CD4-positive, alpha-beta T cell treated with Interleukin-21 for 1 hour (primary cell): ENCODE results near the gene WDR81.
A peak's percentile ranks its signal among the peaks of the same experiment; 100 is the strongest.
"Not testable (repeated sequence)": the region's sequence is repeated elsewhere in the genome, so short reads cannot be mapped to it uniquely, and the experiment has no call there.

Experiments
- DNase-seq: peaks from one replicate; pipeline ENCODE4 v3.0.0-alpha.2; 2020

Gene WDR81

DNA sequence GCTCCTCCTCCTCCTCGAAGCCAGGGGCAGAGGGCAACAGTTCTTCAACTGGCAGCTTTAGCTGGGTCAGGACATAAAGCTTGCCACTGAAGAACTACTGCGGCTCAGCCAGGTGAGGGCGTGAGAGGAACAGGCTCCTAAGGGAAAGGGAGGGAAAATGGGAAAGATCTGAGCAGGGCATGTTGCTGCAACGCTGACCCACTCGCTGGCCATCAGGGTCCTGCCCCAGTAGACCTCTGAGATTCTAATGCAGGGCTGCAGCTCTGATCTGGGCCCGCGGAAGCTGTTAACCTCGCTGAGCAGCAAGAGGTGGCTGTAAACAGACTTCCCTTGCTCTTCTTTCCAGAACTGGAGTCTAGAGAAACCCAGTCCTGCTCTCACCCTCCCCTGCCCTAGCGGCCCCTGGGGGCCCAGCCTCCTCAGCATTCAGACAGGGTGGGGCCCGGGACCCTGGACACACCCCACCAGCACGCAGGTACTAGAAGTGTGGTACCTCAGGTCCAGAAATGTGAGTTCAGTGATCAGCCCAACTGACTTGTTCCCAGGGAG lies 10.6 kb upstream of the WDR81 start:
- DNase-seq = no peak

DNA sequence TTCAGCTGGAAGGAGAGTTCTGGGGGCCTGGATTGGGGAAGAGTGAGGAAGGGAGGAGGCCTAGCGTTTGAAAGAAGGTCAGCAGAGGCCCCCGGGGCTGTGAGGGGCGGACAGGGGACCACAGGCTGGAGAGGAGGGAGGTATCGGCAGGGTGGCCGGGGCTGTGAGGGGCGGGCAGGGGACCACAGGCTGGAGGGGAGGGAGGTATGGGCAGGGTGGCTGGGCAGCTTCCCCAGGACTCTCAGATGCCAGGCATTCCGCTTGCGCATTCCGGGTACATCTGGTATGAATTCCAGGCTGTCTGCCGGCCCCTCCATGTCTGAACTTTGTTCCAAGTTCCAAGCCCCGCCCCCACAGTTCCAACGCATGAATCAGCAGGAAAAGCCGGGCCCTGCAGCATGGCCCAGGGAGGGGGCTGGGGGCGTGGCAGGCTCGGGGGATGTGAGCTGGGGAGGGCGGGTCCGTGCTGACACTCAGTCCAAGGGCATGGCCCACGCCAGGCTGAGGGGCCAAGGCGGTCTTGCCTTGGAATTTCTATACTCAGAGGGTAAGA lies 10.0 kb upstream of the WDR81 start:
- DNase-seq = peak; percentile 18

DNA sequence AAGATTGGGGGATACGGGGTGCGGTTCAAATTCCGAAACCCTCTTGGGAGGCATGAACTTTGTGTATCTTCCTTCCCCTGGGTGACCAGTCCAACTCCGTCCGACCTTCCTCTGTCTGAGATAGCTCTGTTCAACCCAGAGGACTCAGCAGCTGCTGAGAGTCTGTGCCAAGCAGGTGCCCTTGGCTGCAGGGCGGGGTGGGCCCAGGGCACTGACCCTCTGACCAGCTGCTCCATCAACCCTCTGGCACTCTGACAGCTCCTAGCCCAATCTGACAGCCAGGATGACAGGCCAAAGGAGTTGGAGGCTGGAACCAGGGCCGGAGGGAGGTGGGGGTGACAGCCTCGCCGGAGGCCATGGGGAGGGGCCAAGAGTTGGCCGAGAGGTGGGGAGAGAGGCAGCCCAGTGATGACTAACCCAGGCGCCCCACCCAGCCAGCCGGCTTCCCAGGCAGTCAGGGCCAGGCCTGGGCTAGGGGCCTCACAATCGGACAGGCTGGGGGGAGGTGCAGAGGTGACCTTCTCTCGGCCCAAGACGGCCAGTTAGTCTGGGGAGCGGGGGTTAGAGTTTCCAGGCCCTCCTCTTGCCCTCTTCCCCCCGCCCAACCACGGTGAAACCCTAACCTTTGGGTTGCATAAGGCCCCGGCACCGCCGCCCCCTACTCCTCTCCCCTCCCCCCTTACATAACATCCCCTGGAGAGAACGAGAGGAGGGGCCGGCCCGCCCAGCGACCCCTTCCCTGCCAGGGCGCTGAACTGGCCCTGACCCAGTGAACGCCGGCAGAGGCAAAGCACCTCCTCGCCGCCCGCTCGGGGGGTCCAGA lies 9.3 kb upstream of the WDR81 start:
- DNase-seq = peak; percentile 52

DNA sequence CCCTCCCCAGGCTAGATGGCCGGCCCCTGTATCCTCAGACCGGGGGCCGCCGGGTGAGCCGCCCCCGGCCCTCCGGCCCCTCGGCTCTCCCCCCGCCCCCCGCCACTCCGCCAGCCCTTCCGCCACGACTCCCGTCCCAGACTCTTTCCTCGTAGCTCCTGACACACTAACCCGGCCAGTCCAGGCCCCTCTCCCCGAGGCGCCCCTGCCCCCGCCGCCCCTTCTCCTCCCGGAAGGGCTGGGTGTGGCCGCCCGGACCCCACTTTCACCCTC lies 8.8 kb upstream of the WDR81 start:
- DNase-seq = no peak

DNA sequence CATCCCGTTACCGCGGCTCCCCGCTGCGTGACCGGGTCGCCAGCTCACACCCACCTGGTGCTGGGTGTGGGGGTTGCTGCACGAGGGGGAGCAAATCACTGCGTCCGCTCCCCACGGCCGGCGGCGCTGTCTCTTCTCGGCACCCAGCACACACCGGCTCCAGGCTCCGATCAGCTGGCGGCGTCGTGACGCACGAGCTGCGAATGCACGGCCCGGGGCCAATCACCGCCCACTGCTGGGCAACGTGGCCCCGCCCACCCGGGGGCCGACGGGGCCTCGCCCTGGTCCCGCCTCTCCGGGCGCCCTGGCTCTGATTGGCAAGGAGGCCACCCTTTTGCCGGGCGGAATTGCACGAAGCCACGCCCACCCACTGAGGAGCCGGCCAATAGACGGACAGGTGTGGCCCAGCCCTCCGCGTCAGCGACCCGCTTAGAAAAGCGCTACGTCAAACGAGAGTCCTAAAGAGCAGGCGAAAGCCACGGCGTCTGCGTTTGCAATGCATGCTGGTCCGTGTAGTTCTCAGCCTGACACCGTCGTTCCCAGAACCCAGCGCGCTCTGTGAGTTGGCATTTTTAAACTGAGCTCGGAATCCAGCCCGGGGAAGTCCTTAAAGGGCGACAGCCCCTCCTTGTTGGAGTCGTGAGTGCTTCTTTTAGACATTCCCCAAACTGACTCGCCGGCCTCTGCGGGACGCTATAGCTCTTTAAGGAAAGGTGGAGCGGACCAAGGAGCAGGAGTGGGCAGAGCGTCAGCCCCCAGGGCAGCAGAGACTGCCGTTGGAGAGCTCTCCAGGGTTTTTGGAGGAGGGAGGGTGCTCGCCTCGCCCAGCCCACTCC lies 8.2 kb upstream of the WDR81 start:
- DNase-seq = peak; percentile 100

DNA sequence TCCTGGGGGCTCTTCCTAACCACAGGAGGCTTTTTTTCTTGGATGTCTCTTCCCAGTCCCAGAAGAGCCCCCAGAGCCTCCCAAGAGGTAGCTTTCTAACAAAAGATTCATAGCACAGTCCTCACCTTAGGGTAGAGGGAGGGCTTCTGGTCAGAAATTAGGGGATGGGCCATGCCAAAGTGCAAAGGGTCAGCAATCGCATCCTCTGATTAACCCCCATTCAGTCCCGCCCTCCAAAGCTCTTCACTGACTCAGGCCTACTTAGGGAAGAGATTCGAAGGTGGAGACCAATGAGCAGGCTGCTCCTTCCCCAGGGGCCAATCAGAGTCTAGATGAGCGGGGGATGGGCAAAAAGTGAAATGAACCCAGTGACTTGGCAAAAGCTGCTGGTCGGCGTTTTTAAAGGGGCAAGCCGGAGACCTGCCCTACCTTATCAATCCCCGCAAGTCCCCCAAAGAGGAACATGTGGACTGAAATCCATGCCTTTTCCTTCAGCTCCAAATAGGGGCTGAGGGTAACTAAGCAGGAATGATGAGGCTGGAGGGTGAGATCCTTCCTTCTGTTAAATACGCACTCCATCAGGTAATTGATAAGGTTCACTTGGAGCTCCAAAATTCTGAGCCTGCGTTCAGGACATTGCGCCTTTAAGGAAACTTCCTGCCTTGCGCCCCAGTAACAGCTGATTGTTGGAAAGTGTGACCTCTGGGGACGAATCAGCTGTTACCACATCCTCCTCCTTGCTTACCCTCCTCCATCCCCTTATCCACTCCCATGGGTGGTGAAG lies 7.4 kb upstream of the WDR81 start:
- peak; percentile 91 for DNase-seq

DNA sequence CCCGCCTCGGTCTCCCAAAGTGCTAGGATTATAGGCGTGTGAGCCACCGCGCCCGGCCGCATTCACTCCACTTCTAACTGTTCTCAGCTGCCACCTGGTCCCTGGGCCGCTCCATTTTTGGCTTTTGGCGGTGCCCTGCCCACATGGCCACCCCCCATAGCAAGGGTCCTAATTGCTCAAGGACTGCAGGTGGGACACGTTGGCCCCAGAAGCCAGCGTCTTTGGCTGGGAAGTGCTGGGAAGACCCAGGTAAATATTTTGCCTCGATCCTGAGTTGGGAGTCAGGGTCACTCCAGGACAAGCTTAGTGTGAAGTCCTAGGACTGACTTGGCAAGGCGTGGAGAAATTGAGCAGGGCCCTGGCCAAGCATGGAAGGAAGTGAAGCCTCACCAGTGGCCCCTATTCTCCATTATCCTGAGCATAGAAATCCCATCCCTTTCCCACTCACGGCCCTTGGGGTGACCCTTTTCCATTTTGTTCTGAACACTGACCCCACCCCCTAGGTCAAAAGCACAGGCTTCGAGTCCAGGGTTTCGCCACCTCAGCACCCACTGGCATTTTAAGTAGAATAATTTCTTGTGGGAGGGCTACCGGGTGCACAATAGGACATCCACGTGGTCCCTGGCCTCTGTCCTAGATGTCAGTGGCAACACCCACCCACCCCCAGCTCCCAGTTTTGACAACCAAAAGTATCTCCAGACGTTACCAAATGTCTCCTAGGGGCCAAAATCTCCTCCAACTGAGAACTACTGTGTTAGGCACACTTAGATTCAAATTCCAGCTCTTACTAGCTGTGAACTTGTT lies 5.9 kb upstream of the WDR81 start:
- DNase-seq = no peak

DNA sequence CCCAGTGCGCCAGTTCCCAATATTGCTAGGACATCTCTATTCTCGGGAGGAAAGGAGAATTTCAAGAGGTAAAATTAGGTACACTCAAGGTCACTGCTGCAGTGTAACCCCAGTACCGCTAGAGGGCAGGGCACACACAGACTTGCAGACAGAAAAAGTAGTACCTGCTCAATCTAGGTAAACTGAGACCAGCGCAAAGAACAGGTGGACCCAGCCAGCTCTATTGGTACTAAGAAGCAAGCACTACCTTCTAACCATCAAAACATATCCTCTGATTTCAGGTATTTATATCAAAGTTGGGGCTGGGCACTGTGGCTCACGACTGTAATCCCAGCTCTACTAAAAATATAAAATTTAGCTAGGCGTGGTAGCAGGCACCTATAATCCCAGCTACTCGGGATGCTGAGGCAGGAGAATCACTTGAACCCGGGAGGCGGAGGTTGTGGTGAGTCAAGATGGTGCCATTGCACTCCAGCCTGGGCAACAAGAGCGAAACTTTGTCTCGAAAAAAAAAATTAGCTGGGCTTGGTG lies 3.6 kb upstream of the WDR81 start:
- peak; percentile 75 for DNase-seq

DNA sequence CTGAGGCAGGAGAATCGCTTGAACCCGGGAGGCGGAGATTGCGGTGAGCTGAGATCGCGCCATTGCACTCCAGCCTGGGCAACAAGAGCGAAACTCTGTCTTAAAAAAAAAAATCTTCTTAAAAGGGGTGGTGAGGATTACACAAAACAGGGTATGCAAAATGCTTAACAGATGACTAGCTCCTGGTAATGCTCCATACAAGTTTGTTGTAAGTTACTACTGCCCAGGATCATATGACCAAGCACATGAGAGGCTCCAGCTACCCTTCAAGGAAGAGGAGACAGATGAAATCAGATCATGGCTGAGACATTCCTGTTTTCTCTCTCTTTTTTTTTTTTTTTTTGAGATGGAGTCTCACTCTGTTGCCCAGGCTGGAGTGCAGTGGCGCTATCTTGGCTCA lies 2.5 kb upstream of the WDR81 start:
- not testable (repeated sequence) for DNase-seq

DNA sequence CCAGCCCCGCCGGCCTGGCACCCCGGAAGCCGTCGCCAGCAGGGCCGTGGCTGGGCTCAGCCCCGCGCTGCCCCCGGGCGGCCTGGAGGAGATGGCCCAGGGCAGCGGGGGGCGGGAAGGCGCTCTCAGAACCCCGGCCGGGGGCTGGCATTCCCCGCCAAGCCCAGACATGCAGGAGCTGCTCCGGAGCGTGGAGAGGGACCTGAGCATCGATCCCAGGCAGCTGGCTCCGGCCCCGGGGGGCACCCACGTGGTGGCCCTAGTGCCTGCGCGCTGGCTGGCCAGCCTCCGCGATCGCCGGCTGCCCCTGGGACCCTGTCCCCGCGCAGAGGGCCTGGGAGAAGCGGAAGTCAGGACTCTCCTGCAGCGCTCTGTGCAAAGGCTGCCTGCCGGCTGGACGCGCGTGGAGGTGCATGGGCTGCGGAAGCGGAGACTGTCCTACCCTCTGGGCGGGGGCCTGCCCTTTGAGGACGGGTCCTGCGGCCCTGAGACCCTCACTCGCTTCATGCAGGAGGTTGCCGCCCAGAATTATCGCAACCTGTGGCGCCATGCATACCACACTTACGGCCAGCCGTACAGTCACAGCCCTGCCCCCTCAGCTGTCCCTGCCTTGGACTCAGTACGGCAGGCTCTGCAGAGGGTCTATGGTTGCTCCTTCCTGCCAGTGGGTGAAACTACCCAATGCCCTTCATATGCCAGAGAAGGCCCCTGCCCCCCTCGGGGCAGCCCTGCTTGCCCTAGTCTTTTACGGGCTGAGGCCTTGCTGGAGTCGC lies 551 bp downstream of the WDR81 start:
- no peak for DNase-seq

DNA sequence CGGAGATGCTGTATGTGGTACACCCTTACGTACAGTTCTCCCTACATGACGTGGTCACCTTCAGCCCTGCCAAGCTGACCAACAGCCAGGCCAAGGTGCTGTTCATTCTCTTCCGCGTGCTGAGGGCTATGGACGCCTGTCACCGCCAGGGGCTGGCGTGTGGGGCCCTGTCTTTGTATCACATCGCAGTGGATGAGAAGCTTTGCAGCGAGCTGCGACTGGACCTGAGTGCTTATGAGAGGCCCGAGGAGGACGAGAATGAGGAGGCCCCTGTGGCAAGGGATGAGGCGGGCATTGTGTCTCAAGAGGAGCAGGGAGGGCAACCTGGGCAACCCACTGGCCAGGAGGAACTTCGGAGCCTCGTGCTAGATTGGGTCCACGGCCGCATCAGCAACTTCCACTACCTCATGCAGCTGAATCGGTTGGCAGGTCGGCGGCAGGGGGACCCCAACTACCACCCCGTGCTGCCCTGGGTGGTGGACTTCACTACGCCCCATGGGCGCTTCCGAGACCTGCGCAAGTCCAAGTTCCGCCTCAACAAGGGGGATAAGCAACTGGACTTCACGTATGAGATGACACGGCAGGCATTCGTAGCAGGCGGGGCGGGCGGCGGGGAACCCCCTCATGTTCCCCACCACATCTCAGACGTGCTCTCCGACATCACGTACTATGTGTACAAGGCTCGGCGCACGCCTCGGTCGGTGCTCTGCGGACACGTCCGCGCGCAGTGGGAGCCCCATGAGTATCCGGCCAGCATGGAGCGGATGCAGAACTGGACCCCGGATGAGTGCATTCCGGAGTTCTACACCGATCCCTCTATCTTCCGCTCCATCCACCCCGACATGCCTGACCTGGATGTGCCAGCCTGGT lies 1.4 kb downstream of the WDR81 start:
- DNase-seq = no peak

DNA sequence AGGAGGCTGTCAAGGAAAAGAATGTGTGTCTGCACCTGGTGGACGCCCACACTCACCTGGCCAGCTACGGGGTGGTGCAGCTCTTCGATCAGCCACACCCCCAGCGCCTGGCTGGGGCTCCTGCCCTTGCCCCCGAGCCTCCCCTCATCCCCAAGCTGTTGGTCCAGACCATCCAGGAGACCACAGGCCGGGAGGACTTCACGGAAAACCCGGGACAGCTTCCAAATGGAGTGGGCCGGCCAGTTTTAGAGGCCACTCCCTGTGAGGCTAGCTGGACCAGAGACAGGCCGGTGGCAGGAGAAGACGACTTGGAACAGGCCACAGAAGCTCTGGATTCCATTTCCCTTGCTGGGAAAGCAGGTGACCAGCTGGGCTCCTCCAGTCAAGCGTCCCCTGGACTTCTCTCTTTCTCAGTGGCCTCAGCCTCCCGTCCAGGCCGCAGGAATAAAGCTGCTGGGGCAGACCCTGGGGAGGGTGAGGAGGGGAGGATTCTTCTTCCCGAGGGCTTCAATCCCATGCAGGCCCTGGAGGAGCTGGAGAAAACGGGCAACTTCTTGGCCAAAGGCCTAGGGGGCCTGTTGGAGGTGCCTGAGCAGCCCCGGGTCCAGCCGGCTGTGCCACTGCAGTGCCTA lies 2.2 kb downstream of the WDR81 start:
- DNase-seq = no peak

DNA sequence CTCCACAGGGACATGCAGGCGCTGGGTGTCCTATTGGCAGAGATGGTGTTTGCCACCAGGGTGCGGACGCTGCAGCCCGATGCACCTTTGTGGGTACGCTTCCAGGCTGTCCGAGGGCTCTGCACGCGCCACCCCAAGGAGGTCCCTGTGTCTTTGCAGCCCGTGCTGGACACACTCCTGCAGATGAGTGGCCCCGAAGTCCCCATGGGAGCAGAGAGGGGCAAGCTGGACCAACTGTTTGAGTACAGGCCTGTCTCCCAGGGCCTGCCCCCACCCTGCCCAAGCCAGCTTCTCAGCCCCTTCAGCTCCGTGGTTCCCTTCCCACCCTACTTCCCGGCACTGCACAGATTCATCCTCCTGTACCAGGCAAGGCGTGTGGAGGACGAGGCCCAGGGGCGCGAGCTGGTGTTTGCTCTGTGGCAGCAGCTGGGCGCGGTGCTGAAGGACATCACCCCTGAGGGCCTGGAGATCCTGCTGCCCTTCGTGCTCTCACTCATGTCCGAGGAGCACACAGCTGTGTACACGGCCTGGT lies 2.8 kb downstream of the WDR81 start:
- no peak for DNase-seq

DNA sequence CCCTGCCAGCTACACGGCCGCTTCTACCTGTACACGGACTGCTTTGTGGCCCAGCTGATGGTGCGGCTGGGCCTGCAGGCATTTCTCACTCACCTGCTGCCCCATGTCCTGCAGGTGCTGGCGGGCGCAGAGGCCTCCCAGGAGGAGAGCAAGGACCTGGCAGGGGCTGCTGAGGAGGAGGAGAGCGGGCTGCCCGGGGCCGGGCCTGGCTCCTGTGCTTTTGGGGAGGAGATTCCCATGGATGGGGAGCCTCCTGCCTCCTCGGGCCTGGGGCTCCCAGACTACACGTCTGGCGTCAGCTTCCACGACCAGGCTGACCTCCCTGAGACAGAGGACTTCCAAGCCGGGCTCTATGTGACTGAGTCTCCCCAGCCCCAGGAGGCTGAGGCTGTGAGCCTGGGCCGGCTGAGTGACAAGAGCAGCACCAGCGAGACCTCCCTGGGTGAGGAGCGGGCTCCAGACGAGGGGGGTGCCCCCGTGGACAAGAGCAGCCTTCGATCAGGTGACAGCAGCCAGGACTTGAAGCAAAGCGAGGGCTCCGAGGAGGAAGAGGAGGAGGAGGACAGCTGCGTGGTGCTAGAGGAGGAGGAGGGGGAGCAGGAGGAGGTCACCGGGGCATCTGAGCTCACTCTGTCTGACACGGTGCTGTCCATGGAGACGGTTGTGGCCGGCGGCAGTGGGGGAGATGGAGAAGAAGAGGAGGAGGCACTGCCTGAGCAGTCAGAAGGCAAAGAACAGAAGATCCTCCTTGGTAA lies 3.5 kb downstream of the WDR81 start:
- DNase-seq = no peak

DNA sequence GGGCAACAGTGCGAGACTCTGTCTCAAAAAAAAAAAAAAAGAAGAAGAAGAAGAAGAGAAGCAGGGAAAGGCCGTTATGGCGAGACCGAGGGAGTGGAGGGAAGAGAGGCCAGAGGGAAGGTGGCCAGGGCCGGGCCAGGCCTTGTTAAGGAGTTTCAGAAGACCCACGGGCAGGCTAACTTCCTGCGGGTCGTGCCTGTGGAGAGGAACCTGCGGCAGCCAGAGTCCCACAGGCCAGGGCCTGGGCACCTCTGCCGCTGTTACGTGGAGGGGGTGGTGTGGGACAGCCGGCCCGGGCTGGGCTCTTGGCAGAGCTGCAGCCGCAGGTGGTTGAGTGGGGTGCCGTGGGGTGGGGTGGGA lies 5.4 kb downstream of the WDR81 start:
- DNase-seq = no peak

DNA sequence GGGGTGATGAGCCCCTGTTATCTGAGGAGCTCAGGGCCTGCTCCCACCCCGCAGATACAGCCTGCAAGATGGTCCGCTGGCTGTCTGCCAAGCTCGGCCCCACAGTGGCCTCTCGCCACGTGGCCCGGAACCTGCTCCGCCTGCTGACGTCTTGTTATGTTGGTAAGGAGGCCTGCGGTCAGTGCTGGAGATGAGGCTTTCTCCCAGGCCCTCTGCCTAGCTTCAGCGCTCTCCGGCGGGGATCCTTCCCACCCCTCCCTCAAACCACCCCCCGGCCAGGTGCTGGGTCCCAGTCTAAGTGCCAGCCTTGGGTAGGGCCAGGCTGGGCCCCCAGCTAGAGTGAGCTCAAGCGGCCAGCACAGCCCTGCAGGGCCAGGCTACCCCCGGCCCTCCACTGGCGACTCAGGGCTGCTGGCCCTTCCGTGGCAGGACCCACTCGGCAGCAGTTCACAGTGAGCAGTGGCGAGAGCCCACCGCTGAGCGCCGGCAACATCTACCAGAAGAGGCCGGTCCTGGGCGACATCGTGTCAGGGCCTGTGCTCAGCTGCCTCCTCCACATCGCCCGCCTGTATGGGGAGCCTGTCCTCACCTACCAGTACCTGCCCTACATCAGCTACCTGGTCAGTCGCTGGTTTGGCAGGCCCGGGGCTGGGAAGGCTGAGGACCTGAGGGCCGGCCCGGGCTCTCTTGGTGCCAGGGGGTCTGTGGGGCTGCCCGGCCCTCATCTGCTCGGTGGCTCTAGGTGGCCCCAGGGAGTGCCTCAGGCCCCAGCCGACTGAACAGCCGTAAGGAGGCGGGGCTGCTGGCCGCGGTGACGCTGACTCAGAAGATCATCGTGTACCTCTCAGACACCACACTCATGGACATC lies 6.1 kb downstream of the WDR81 start:
- no peak for DNase-seq

DNA sequence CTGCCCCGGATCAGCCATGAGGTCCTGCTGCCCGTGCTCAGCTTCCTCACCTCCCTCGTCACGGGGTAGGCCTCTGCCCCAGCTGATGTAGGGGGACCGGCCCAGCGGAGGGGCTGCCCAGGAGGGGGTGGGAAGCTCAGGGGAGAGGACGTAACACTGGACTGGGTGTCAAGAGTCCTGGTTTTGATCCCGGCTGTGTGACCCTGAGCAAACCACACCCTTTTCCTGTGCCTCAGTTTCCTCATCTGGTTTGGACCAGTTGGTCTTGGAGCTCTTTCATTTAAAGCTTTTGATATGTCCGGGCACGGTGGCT lies 6.6 kb downstream of the WDR81 start:
- DNase-seq = no peak
